Measurements from ENCODE around the gene ZDHHC8.
"Not testable (repeated sequence)": the region's sequence is repeated elsewhere in the genome, so short reads cannot be mapped to it uniquely, and the experiment has no call there.

Gene ZDHHC8

DNA sequence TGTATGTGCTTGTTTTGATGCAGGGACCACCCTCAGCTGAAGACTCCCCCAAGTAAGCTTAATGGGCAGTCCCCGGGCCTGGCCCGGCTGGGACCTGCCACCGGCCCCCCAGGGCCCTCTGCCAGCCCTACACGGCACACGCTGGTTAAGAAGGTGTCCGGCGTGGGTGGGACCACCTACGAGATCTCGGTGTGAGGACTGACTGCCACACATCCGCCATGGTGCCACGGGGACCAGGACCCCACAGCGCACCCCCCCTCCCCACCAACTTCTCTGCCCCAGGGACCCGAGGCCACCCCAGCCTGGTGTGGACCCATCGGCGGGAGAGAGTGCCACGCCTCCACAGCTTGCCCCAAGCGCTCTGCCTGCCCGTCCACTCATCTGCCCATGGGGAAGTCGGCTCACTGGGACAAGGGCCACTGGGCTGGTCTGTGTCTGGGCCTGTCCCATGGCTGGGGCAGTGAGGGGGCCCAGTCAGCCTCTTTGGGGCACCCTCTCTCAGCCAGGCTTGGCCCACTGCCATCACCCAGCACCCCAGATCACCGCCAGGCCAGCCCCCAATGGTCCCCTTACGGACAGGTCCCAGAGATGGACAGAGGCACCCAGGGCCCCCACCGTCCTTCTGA lies 13.7 kb downstream of the ZDHHC8 start:
- no peak for DNase-seq

DNA sequence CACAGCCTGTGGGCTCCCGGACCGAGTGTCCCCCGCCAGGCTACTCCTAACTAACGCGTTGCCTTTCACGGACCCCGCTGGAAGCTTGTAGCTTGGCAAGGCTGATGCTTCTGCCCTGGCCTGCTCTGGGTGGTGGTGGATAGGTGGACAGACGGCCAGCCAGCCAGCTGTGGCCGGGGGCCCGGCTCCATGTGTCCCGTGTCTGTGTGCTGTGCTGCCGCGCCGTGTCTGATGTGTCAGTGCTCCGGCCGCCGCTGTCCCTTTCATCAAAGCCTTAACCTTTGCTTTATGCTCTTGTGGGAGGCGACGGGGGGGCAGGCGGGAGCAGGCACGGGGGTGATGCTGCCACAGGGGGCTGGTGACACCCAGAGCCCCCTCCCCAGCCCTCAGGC lies 14.2 kb downstream of the ZDHHC8 start:
- DNase-seq: no peak

DNA sequence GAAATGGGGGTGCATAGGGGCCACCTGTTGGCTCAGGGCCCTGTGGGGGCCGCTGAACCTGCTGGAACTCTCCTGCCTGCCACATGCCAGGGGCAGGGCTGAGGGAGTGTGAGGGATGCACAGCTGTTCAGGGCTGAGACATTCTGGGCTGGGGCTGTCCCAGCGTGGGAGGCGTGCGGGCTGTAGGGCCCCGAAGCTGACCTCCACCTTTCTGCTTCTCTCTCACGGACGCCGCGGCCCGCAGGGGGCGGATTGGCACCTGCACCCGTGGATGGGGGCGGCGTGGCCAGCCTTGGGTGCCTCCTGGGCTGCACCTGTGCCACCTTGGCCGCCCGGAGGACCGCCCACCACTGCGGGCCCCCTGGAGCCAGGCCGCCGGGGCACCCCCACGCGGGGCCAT lies 15.2 kb downstream of the ZDHHC8 start:
- no peak for DNase-seq

DNA sequence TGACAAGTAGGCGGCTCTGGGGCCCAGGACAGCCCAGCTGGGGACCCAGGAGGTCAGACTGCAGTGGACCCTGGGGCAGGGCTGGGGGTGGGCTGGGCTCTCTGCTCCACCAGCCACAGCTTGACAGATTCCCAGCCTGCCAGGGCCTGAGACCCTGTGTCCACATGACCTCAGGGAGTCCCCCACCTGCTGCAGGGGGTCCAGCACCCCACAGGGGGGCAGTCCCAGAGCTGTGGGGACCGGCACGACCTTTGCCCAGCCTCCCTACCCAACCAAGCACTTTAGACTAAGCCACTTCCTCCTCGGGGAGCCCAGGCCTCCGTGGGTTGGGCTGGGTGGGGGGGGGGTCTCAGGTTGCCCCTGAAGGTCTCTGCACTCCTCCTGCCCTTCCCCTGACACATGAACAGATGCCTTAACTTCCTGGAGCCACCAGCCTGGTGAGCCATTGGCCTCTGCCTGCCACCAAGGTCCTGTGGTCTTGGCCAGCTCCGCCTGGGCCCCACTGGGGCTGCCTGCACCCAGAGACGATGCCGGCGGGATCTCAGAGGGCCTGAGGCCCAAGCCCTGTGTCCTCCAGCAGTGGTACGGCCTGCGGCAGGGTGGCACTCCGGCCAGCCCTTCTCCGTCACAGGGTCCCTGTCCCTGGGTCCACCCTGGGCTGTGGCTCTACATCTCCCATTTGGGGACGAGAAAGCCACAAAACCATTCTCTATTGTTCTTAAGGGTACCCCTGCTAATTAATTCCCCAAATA lies 15.8 kb downstream of the ZDHHC8 start:
- no peak for DNase-seq

DNA sequence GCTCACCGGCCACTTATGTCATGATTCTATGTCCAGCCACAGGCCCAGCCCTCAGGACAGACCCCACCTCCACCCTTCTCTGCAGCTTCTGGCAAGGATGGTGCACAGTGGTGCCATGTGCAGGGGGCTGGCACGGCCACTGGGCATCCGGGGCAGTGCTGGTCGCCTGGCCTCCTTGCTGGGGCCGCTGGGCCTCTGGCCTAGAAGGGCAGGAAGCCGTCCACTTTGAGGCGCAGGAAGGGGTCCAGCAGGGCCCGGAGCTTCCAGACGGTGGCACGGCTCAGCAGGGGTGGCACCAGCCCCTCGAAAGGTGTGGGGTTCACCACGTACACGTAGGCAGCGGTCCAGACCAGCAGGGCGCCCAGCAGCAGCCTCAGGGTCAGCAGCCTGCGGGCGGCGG lies 16.8 kb downstream of the ZDHHC8 start:
- no peak for DNase-seq

DNA sequence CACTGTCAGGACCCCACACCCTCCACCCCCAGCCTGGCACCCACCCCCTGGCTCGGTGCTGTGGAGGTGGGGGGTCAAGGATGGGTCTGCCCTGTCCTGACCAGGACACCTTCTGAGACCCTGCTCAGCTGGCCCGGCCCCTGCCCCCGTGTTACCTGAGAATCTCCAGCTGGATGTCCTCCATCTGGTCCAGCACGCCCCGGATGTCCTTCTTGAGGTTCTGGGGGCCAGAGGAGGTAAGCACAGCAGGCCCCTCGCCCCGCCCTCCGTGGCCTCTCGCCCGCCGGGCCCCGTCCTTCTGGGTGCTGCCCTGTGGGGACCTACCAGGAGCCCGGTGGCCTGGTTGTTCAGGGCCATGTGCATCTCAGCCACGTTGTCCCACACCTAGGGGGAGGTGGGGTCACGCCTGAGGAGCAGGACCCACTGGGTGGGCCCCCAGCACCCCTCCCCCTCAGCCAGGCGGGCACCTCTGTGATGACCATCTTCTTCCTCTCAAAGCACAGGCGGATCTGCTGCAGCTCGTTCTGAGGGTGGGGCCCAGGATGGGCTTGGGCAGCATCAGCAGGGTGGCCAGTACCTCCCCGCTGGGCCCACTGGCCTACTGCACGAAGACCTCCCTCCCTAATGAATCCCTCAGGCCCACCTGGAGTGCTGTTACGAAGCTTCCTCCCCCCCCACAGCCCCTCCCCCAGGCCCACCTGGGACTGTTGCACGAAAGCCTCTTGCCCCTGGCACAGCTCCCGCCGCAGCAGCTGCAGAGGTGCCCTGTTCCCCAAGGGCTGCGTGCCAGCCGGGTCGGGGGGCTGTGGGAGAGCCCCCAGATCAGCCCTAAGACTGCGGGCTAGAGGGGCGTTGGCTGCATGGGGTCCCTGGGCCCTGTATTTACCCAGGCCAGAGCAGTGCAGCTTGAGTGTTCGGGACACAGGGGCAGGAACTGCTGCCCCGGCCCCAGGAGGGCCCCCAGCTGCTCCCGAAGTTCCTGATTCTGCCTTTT lies 17.9 kb downstream of the ZDHHC8 start:
- no peak for DNase-seq

DNA sequence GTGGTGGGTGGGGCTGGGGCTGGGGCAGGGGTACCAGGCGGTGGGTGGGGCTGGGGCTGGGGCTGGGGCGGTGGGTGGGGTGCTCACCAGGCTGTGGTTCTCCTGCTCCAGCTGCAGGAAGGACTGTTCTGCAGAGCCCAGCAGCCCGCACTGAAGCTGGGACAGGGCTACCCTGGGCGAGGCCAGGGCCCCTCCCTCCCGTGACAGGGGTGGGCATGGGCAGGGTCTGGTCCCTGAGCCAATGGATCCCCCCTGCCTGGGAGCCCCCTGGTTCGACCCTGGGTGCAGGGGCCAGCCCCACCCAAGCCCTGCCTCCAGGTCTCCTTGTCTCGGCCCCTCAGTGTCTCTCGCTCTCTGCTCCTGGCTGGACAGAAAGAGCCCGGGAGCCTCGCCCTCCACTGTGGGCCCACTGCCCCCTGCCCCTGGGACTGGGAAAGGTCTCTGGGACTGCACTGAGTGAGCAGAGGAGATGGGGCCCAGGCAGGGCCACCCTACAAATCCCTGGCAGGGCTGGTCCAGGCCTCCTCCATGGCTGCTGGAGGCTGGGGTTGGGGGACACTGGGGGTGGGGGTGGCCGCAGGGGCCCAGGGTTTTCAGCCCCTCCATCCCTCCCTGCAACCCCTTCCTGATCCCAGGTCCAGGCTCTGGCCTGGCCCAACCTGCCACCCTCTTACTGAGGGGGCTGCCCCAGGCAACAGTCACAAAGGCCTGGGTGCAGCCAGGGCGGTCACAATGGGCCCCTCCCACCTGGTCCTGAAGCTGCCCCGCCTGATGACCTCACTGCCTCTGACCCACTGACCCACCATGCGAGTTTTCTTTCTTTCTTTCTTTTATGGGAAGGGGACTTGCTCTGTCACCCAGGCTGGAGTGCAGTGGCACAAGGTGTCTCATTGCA lies 19.0 kb downstream of the ZDHHC8 start, which contains the start of gene CCDC188:
Gene CCDC188 (minus strand): TSS at position 675 of the 895 bp plus-strand sequence. CDS start 69 bp downstream, at position 606.
- no peak for DNase-seq

DNA sequence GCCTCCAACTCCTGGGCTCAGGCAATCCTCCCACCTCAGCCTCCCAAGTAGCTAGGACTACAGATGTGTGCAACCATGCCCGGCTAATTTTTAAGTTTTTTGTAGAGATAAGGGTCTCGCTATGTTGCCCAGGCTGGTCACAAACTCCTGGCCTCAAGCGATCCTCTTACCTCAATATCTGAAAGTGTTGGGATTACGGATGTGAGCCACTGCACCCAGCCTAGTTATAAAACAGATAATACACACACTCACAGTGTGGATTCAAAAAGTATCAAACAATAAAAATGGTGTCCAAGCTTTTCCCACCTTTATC lies 19.6 kb downstream of the ZDHHC8 start:
- no peak for DNase-seq

DNA sequence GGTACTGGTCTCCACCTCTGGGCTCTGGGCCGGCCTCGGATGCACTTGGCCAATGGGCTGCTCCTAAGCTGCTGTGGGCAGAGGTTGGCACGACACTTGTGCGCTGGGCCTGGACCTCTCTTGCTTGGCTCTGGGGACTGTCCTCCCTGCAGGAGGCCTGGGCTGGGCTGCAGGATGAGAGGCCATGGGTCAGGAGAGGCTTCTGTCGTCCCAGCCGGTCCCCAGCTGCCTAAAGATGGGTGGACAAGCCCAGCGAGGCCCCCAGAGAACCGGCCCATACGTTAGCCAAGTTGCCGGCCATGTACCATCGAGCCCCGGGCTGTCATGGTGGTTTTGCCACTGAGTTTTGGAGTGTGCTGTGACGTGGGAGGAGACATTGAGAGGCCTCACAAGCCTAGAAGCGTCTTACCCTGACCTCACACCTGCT lies 20.9 kb downstream of the ZDHHC8 start:
- DNase-seq: no peak

DNA sequence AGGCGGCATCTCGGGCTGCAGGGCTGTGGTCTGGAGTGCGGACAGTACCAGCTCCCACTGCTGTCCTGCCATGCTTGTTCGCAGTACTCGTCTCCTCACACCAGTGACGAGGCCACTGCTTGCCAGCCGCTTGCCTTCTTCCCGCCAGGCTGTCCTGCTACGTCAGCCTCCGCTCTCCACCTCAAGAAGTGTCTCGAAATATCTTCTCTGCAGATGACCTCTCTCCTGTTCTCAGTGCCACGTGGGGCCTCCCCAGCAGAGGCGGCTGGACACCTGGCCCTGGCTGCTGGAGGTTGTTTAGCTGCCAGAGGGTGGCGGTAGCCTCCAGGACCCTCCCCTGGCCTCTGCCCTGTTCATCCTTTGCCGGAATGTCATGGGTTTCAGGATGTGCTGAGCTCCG lies 22.3 kb downstream of the ZDHHC8 start:
- no peak for DNase-seq

DNA sequence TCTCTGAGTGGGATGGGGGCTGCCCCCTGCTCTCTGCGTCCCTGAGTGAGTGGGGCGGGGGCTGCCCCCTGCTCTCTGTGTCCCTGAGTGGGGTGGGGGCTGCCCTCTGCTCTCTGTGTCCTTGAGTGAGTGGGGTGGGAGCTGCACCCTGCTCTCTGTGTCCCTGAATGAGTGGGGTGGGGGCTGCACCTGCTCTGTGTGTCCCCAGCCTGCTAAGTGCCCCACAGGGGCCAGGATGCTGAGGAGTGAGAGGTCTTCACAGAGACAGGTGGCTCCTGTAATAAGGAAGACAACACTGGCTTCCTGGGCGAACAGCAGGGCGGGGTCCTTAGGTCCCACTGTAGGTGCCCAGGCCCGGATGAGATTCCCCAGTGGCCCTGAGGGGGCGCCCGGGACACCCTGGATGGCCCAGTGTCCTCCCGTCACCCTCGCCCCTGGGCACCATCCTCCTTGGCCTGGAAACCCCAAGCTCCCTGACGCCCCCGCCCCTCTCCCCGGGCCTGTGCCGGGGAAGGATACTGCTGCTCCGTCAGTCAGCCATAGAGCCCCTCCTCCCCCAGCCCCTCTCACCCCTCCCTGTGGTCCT lies 23.1 kb downstream of the ZDHHC8 start:
- DNase-seq: no peak

DNA sequence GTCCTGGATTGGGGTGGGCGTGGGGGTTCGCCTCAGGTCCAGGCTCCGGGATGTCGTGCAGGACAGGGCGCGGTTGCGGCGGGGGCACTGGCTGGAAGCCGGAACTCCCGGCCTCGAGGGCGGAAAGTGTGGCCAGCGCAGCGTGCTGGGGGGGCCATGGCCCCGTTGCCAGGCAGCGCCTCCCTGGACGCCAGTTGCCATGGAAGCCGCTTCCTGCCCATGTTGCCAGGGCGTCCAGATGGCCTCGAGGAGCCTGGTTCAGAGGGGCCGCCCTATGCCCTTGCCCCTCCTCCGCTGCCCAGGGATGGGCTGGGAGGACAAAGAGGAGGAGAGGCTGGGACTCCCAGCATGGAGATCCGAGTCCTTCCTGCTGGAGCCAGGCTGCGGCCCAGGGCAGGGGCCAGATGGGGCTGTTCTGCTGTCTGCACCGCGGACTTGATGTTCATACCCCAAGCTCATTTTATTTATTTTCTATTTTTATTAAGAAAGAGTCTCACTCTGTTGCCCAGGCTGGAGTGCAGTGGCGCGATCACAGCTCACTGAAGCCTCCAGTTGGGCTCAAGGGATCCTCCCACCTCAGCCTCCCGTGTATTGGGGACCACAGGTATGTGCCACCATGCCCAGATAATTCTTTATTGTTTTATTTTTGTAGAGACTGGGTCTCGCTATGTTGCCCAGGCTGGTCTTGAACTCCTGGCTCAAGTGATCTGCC lies 23.9 kb downstream of the ZDHHC8 start:
- no peak for DNase-seq

DNA sequence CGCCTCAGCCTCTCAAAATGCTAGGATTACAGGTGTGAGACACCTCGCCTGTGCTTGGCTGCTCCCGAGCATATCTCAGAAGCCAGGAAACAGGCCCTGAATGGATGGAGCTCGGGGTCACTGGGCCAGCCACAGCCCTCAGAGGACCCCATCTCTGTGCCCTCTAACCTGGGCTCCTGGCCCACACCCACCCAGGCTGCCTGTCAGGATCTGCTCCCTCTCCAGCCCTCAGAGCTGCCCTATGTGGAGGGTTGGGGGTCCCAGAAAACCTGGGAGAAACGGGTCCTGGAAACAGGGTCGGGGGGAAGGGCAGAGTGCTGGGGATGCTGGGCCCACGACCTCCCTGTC lies 24.4 kb downstream of the ZDHHC8 start:
- no peak for DNase-seq

DNA sequence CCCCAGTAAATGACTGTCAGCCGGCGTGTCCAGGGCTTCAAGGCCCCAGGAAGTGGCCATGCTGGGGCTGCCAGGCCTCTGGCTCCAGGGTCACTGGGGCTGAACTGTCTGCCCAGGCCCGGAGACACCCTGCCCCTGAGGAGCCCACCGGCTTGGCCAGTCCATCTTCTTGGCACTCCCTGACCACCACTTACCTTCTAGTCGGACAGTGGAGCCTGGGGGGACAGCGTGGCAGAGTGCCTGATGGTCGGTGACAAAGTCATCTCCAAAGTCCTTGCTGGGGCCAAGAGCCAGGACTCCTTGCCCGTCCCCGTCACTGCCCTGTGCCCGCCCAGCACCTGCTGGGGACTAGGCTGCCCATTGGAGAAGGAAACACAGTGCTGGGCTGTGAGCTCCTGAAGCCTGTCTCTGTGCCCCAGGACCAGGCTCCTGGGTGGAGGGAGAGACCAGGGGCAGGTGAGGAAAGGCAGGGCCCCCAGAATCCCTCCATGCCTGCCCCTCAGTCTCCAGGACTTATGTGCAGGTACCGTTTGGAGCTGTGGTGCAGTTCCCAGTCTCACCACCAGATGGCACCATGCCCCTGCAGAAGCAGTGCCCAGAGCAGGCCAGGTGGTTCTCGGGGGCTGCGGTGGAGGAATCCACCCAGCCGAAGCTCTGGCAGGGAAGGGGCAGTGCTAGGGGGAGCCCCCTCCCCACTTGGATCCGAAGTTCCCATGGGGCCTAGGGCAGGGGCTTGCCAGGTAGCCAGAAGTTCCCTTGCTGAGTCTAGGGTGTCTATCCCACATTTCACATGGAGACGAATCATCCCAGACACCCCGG lies 25.2 kb downstream of the ZDHHC8 start:
- peak; percentile 96 for DNase-seq

DNA sequence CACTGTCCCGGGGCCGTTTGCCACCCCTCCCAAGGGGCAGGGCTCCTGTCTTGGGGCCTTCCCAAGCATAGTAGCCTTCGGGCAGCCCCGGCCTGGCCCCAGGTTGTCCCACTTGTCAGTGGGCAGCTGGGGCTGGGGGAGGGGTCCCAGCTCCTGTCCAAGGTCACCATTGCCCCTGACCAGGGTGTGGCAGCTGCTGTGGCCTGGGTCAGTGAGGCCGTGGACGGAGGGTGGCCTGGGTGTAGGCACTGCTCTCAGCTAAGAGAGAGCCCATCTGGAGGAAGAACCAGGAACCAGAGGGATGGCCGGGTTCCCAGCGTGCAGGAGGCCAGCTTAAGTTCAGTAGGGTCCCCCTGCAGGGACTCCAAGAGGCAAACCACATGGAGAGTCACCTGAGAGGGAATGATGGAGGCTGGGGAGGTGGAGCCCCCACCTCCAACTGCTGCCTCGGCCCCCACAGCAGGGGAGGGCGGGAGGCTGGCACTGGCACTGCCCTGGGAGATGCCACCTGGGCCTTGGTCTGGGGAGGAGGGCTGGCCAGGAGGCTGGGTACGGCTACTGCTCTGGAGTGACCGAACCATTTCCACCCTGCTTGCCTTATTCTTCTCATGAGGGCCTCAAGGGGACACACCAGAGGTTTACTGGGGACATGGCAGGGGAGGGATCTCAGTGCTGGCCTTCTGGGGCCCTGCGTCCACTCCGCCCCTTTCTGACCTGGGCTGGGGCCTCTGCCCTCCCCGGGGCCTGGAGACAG lies 26.0 kb downstream of the ZDHHC8 start:
- no peak for DNase-seq

DNA sequence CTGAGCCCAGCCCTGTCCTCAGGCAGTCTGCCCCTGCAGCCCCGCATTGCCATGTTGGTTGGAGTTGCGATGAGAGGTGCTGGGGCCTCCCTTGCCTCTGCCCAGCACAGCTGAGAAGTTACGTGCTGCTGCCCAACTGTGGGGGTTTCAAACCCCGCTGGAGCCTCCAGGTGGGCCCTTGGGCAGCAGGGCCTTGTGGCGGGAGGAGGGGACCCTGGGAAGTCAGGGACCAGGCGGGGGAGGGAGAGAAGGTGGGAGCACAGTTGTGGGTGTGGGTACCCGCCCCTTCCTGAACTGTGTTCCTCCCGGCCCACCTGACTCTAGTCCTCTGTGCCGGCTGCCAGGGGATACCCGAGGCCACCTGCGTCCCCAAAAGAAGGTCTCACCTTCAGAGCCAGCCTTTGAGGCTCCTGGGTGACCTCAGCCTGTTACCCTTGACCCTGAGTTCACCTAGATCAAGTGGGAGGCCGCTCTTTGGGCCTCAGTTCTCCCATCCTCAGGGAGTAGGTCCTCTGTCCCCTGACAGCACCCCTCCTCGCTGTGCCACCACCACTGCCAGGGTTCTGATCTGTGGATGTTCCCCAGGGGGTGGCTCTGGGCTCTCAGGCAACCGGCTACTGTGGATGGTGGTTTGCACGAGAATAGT lies 26.9 kb downstream of the ZDHHC8 start:
- DNase-seq: no peak

DNA sequence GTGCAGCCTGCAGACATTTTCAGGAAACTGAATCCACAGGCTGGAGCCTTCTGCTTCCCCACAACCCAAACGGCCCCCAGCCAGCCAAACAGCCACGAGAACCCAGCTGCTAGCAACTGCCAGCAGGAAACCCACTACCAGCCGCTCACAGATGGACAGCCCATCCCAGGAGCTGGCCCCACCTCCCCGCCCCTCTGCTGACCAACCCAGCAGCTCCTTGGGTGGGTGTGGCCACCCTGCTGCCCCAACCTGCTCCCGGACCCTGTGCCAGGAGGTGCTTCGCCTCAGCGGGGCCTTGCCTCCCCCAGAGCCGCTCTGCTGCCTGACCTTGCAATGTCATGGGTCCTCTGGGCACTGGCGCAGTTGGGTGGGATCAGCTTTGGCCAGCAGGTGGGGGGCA lies 27.5 kb downstream of the ZDHHC8 start:
- DNase-seq: no peak

DNA sequence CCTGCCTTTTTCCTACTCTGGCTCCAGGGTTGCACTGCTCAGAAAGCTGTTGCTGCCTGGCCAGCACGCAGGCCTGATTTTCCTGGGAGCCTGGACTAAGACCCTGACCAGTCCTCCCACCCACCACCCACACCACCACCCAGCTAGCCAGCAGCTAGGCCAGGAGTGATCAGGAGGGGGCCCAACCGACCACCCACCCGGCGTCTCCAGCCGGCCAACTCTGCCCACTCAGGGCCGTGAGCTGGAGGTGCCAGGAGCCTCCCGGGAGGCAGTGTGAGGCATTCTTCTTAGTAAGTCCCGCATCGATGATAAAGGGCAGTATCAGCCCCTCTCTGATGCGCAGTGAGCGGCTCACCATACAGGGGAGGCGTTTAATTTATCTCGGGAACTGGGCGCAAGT lies 27.9 kb downstream of the ZDHHC8 start:
- not testable (repeated sequence) for DNase-seq

DNA sequence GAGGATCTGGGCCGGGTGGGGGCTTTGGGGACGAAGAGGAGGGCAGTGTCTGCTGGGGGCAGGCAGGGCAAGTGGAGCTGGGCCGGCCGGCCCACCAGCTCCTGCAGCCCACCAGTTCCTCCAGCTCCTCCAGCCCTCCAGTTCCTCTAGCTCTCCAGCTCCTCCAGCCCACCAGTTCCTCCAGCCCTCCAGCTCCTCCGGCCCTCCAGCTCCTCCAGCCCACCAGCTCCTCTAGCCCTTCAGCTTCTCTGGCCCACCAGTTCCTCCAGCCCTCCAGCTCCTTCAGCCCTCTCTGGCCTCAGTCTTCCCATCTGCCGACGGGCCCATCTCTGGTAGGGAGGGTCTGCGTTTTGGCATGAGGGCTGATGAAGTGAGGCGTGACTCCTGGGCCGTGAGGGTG lies 28.4 kb downstream of the ZDHHC8 start:
- DNase-seq: no peak
